Measurements from ENCODE around the gene ESPNL. TPM values are rescaled to one million over a fixed set of nuclear protein-coding genes. Genes with fewer than 3 reads are reported as not detected.

ESPNL gene
- total RNA-seq, 2 experiments from 2014 or later: 0.11 to 0.27 TPM

DNA sequence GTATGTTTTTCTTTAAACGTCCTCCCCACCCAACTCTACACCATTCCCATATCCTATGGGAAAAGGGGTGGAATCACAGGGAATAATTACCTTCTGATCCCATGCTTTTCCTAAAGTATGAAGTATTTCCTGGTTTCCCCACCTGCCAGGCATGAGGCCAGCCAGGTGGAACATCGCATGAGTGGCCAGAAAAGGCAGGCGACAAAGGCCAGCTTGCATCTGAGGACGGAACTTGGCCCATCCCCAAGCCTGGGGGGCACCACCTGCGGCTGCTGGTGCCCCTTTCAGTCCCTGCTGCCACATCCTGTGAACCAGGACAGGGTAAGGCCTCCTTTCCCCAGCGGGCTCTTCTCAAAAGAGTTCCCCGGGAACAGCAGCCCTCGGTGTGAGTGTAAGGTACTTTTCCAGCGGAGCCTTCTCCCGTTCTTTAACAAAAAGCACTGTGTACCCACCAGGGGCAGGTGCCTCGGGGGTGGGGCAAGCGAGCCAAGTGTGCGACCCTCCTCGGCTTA, 57.4 kb downstream of the ESPNL start:
- Mint-ChIP-seq H3K9me3 (peaks cover 4% of the 10 kb centered on the region), H3K36me3 (ENCODE audit: low read depth) (no peaks in the 10 kb centered on the region), H3K4me1 (ENCODE audit: low read depth) (peaks cover 11% of the 10 kb centered on the region), H3K27ac (no peak overlapping the region), H3K27me3 (peaks cover 11% of the 10 kb centered on the region), H3K4me3 (no peak overlapping the region)
- intact Hi-C loops (cut with micrococcal nuclease): no loop called here
- TF ChIP-seq CTCF (IDR thresholded peaks at IDR 0.05): no peak
- ATAC-seq (no peak), DNase-seq (no peak)
- ChIA-PET CTCF (no interaction called here), POLR2A (no interaction called here)

- Mint-ChIP-seq H3K27me3 (peaks cover 11% of the 10 kb centered on the region), H3K4me3 (no peak overlapping the region), H3K9me3 (peaks cover 4% of the 10 kb centered on the region), H3K27ac (no peak overlapping the region), H3K36me3 (ENCODE audit: low read depth) (no peaks in the 10 kb centered on the region), H3K4me1 (ENCODE audit: low read depth) (peaks cover 11% of the 10 kb centered on the region)
- DNase-seq: no peak
- ChIA-PET CTCF (no interaction called here), POLR2A (interaction anchor here (1.0 kb wide), 1 partner anchor 25 kb away, joined by 4 read pairs; no protein-coding TSS in a partner anchor)
- TF ChIP-seq CTCF (IDR thresholded peaks at IDR 0.05): no peak
- intact Hi-C loops (cut with micrococcal nuclease): no loop called here
- no peak for ATAC-seq
Observed at GRCh38 chr2:238158018-238158508, 57.9 kb downstream of the ESPNL start.

DNA sequence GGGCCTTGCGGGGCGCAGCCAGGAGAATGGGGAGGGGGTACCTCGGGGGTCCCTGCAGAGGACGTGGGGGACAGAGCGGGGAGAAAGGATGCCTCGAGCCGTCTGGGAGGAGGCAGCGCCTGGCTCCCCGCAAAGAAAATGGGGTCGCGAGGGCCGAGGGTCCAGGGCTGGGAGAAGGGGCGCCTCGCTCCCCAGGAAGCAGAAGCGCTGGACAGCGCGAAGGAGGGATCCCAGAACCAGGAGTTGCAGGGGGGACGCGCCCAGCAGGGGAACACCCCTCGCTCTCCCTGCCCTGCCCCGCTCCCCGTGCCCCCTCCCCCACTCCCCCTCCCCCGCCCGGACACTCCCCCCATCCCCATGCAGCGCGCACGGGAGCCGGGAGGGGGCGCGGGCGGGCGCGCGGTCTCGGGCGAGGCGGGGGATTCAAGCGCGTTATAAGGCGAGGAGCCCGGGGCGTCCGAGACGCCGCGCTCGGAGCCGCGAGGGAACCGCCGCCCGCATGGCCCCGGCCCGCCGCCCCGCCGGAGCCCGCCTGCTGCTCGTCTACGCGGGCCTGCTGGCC, 58.5 kb downstream of the ESPNL start, which contains the start of gene ERFE:
ERFE (plus strand) TSS at position 462 of the 562 bp plus-strand sequence; CDS start at position 500, 38 bp downstream.
- Mint-ChIP-seq H3K36me3 (ENCODE audit: low read depth) (no peaks in the 10 kb centered on the region), H3K4me3 (peak within 1 kb of the TSS; percentile 62), H3K27me3 (peaks cover 11% of the 10 kb centered on the region), H3K9me3 (peaks cover 4% of the 10 kb centered on the region), H3K4me1 (ENCODE audit: low read depth) (peaks cover 11% of the 10 kb centered on the region), H3K27ac (no peak within 1 kb of the TSS)
- ATAC-seq (peak; percentile 87), DNase-seq (peak; percentile 62)
- CTCF ChIA-PET: interaction anchor here (0.8 to 1.5 kb wide), 2 partner anchors 43 to 189 kb away, joined by 4 to 5 read pairs; no protein-coding TSS in a partner anchor
- intact Hi-C loops (cut with micrococcal nuclease): no loop called here
- POLR2A ChIA-PET: interaction anchor here (1.0 kb wide), 1 partner anchor 25 kb away, joined by 4 read pairs; no protein-coding TSS in a partner anchor
- no peak for TF ChIP-seq CTCF (IDR thresholded peaks at IDR 0.05)

DNA sequence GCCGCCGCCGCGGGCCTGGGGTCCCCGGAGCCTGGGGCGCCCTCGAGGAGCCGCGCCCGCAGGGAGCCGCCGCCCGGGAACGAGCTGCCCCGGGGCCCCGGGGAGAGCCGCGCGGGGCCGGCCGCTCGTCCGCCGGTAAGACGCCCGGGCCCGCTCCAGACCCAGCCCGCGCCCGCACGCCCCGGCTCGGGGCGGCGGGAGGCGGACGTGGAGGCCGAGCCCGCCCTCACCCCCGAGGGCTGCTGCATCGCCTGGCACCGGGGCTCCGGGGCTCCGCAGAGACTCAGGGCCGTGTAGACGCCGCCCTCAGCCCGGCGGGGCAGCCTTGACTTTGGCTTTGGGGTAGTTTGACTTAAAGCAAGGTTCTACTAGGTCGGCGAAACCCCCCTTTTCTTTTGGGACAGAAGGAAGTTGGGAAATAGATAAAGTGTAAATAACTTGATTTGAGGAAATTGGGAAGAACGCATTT, 59.0 kb downstream of the ESPNL start:
- Mint-ChIP-seq H3K4me3 (peak overlapping the region; percentile 62), H3K9me3 (peaks cover 2% of the 10 kb centered on the region), H3K4me1 (ENCODE audit: low read depth) (peaks cover 11% of the 10 kb centered on the region), H3K36me3 (ENCODE audit: low read depth) (no peaks in the 10 kb centered on the region), H3K27ac (no peak overlapping the region), H3K27me3 (peaks cover 11% of the 10 kb centered on the region)
- peak; percentile 56 for ATAC-seq
- CTCF ChIA-PET: interaction anchor here (0.8 to 1.5 kb wide), 2 partner anchors 43 to 190 kb away, joined by 4 to 5 read pairs; no protein-coding TSS in a partner anchor
- intact Hi-C loops (cut with micrococcal nuclease): no loop called here
- POLR2A ChIA-PET: interaction anchor here (1.0 kb wide), 1 partner anchor 26 kb away, joined by 4 read pairs; no protein-coding TSS in a partner anchor
- DNase-seq: peak; percentile 42
- TF ChIP-seq CTCF (IDR thresholded peaks at IDR 0.05): no peak

GRCh38 chr2:238159661-238160205, 59.6 kb downstream of the ESPNL start:
- Mint-ChIP-seq H3K27ac (no peak overlapping the region), H3K36me3 (ENCODE audit: low read depth) (no peaks in the 10 kb centered on the region), H3K27me3 (peaks cover 14% of the 10 kb centered on the region), H3K4me1 (ENCODE audit: low read depth) (peaks cover 11% of the 10 kb centered on the region), H3K9me3 (no peaks in the 10 kb centered on the region), H3K4me3 (peak overlapping the region; percentile 62)
- DNase-seq (no peak), ATAC-seq (no peak)
- TF ChIP-seq CTCF (IDR thresholded peaks at IDR 0.05): no peak
- POLR2A ChIA-PET: no interaction called here
- CTCF ChIA-PET: interaction anchor here (0.8 to 1.7 kb wide), 3 partner anchors 42 to 190 kb away, joined by 4 to 6 read pairs (median 5); no protein-coding TSS in a partner anchor
- intact Hi-C loops (cut with micrococcal nuclease): no loop called here
